Activated CD4-positive, CD25-positive, alpha-beta regulatory T cell (primary cell): ENCODE data around the gene OPN1MW.
"Not testable (repeated sequence)": the region's sequence is repeated elsewhere in the genome, so short reads cannot be mapped to it uniquely, and the experiment has no call there.

Source experiments
- DNase-seq, 4 experiments: peaks; one replicate each; lab custom pipeline; 2025; lab: John Stamatoyannopoulos, UW

Gene OPN1MW

DNA sequence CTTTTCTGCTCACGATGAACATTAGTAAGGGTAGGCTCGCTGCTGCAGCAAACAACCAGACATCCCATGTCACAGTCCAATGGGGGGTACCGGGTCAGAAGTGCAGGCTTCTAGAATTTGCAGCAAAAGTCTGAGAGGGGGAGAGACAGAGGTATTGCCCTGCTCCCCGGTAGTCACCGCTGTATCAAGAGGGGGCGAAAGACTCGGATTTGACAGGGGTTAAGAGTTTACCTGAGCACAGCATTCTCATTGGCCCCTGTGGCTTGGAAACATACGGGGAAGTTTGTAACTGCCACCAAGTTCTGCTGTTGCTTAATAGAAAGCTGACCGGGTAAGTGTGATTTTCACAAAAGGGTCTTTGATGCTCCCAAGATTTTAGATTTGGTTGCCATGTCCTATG lies 28.7 kb downstream of the OPN1MW start:
- not testable (repeated sequence) for DNase-seq

GRCh38 chrX:154211499-154211898 lies 29.1 kb downstream of the OPN1MW start:
- DNase-seq, result not testable (repeated sequence)

DNA sequence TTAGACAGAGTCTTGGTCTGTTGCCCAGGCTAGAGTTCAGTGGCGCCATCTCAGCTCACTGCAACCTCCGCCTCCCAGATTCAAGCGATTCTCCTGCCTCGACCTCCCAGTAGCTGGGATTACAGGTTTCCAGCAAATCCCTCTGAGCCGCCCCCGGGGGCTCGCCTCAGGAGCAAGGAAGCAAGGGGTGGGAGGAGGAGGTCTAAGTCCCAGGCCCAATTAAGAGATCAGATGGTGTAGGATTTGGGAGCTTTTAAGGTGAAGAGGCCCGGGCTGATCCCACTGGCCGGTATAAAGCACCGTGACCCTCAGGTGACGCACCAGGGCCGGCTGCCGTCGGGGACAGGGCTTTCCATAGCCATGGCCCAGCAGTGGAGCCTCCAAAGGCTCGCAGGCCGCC lies 37.1 kb downstream of the OPN1MW start, which contains the start of gene OPN1MW2:
Gene OPN1MW2, plus strand, starts transcription at position 301 of the 400 bp plus-strand sequence. Its CDS starts 60 bp downstream, at position 361.
- DNase-seq, result not testable (repeated sequence)

DNA sequence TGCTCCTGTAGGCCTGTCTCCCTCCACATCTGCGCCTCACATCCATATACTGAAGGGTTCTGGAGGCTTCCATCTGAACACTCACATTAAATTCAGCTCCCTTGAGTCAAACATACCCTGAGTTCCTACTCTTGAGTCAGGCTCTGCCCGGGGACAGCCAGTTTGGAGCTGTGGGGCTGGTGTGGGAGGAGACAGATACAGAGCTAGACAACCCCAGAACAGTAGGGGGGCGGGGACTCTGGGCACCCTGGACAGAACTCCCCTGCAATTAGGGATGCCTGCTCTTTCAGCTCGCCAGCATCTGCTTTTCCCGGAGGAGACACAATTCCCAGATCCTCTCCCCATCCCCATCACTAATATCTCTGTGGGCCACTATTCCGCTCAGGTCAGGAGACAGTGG lies 42.9 kb downstream of the OPN1MW start:
- DNase-seq, result not testable (repeated sequence)

GRCh38 chrX:154226706-154227105 lies 44.3 kb downstream of the OPN1MW start:
- DNase-seq, result not testable (repeated sequence)

- not testable (repeated sequence) for DNase-seq
Observed at GRCh38 chrX:154231443-154231842, 49.0 kb downstream of the OPN1MW start.

DNA sequence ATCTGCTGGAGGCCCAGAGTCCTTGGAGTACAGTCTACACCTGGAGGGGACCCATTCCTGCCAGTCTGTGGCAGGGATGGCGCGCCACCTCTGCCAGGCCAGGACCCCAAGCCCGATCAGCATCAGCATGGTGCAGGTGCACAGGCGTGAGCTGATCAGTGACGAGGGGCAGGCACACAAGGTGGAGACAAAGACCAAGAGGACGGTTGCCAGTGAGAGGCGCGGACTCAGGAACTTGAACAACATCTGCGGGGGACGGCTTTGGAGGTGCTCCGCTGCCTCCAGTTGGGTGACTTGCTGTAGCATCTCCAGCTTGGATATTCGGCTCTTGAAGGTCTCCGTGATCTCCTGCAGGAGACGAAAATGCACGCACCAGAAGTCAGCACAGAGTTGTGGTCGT lies 51.2 kb downstream of the OPN1MW start:
- DNase-seq, result not testable (repeated sequence)

- DNase-seq, result not testable (repeated sequence)
Observed at GRCh38 chrX:154238939-154239559, 56.7 kb downstream of the OPN1MW start.

DNA sequence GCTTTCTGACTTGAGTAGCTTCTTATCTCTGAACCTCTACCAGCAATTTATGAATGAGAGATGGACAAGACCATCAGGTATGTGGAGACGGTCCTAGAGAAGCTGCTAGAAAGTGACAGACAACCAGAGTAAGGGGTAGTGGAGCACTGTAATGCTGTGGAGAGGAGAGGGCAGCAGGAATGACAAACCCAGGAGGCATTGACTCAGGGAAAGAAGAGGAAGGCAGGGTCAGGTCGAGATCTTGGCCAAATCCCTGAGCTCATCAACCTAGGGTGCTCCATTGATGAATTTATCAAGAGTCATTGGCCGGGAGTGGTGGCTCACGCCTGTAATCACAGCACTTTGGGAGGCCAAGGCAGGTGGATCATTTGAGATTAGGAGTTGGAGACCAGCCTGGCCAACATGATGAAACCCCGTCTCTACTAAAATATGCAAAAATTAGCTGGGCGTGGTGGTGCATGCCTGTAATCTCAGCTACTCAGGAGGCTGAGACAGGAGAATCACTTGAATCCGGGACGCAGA lies 57.6 kb downstream of the OPN1MW start:
- not testable (repeated sequence) for DNase-seq
